HG03045 (cell line): ENCODE data around the gene TPD52L2.
"Not testable (repeated sequence)": the region's sequence is repeated elsewhere in the genome, so short reads cannot be mapped to it uniquely, and the experiment has no call there.

Experiments
- ATAC-seq: cut with Tn5 transposase; IDR thresholded peaks from one replicate; pipeline ENCODE4 v1.9.1; 2021; ENCODE audit warnings: mild to moderate bottlenecking, moderate library complexity; ENCODE audit not compliant: unreplicated experiment

The TPD52L2 gene

GRCh38 chr20:63895202-63895951 is 30.3 kb downstream of the TPD52L2 start:
- ATAC-seq = peak; percentile 20

DNA sequence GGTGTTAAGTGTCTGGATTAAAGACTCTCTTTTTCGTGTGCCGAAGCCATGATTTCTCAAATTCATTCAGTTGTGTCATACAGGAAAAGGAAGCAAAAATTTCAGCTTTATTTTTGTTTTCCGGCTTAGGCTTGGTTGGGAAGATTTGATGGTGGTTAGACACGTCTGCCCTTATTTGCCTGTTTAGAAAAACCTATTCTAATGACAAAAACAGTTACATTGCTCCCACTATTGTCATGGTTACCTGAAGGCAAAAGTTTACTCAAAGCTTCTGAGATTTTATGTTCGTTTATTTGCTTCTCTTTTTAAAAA is 30.8 kb downstream of the TPD52L2 start:
- ATAC-seq = no peak

- ATAC-seq = no peak
Observed at GRCh38 chr20:63896264-63897105, 31.4 kb downstream of the TPD52L2 start.

DNA sequence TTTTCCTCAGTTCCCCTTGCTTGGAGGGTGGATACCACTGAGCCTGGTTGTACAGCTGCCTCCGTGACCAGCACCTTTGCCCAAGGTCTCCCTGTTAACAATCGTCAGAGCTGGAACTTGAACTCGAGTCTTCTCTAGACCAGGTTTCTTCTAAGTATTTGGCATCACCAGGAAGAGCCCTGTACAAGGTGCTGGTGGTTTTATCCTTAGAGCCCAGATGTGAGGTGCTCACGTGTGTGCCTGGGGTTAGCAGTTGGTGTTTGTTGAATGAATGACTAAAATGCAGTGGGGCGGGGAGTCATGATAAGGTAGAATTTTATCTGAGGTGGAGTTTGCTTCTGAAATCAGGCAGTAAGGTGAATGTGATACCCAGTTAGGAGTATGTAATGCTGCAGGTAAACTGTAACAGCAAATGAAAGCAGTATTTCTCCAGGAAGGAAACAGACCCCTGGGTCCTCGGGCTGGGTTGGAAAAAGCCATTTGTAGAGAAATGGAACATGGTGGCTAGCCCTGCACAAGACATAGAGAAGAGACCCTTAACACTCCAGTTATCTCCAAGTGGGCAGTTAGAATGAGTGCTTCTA is 33.0 kb downstream of the TPD52L2 start:
- ATAC-seq = no peak

DNA sequence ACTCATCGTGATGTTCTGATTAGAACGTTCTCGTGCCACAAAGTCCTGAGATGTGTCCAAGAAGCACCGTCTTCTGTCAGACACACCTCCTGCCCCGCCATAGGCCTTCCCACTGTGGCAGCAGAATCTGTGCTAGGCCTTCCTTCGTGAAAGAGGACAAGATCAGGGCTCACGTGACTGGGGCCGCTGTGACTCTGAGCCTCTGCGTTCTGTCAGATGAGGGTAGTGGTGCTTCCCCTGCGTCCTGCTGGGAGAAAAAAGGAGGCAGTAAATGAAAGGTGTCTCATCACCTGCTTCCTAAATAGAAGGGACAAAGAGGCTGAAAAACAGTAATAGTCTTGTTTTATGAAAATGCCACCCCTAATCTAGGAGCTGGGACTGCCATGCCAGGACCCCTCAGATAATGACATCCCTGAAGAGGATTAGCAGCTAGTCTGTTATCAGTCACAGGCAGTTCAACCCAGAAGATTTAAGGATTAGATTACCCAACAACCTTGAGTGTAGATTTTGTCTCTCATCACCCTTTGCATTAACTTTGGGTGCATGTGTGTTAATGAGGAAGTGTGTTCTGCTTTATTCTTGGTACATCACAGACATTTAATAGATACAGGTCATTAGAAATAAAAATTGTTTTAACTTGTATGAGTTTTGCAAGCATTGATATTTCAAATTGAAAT is 34.0 kb downstream of the TPD52L2 start:
- no peak for ATAC-seq

- no peak for ATAC-seq
Observed at GRCh38 chr20:63900413-63900812, 35.3 kb downstream of the TPD52L2 start.

GRCh38 chr20:63903796-63904561 is 38.9 kb downstream of the TPD52L2 start:
- ATAC-seq = no peak

- no peak for ATAC-seq
Observed at GRCh38 chr20:63908008-63908682, 43.1 kb downstream of the TPD52L2 start.

GRCh38 chr20:63911176-63911575 is 46.1 kb downstream of the TPD52L2 start:
- ATAC-seq = no peak

- no peak for ATAC-seq
Observed at GRCh38 chr20:63913768-63914167, 48.7 kb downstream of the TPD52L2 start.

DNA sequence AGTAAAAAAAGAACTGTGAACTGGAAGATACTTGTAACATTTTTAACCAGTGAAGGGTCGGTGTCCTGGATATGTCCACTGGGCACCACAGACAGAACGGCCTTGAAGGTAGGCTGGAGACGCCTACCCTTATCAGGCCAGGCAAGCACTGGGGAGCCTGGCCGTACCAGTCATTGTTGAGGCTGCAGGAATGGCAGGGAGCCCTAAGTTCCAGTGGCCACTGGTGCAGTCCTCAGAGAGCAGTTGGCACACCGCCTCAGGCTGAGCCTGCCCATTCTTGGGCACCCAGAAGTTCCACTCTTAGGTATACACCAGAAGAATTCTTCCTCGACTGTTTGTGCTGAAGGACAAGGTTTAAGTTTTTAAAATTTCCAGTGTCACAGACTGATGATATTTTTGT is 50.4 kb downstream of the TPD52L2 start:
- ATAC-seq = no peak

DNA sequence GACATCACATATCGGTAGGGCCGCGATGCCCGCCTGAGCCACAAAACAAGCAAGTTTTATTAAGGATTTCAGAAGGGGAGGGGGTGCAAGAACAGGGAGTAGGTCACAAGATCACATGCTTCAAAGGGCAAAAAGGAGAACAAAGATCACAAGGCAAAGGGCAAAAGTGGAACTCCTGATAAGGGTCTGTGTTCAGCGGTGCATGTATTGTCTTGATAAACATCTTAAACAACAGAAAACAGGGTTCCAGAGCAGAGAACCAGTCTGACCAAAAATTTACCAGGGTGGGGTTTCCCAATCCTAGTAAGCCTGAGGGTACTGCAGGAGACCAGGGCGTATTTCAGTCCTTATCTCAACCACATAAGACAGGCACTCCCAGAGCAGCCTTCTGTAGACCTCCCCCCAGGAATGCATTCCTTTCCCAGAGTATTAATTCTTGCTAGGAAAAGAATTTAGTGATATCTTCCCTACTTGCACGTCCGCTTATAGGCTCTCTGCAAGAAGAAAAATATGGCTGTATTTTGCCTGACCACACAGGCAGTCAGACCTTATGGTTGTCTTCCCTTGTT is 51.4 kb downstream of the TPD52L2 start:
- not testable (repeated sequence) for ATAC-seq

DNA sequence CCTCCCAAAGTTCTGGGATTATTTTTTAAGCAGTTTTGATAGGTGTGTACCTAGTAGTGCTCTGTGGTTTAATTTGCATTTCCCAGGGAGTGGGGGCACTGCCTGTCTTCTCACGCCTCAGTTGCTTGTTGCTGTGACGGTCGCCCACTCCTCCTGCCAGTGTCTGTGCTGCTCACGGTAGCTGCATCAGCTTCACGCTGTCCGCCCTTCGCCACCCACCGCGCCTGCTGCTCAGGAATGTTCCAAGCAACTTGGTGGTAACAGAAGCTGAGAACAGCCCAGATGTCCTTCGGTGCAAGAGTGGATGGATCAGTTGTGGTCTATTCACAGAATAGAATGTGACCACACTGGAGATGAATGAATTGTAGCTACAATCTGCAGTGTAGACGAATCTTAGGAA is 52.7 kb downstream of the TPD52L2 start:
- ATAC-seq = no peak

- ATAC-seq = no peak
Observed at GRCh38 chr20:63919130-63919529, 54.1 kb downstream of the TPD52L2 start.

DNA sequence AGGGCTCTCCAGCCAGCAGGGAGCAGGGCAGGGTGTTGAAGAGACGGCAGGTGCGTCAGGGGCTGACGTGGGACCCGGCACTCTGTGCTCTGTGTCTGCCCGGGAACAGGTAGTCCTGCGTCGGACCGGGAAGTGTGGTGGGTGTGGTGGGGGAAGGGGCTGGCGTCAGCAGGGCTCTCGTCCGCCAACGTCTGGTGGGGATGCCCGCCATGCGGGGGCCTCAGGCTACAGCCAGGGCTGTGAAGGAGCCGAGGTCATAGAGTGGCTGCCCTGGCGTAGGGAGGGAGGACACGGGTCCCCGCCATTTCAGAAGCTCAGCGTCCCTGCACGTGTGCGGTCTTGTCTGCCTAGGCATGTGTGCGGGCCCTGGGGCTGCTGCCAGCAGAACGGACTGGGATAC is 55.2 kb downstream of the TPD52L2 start:
- ATAC-seq = no peak

GRCh38 chr20:63923651-63924050 is 58.6 kb downstream of the TPD52L2 start:
- no peak for ATAC-seq

- no peak for ATAC-seq
Observed at GRCh38 chr20:63924241-63924640, 59.2 kb downstream of the TPD52L2 start.

GRCh38 chr20:63926298-63926697 is 61.2 kb downstream of the TPD52L2 start:
- no peak for ATAC-seq

GRCh38 chr20:63929071-63929470 is 64.0 kb downstream of the TPD52L2 start:
- ATAC-seq = no peak

- not testable (repeated sequence) for ATAC-seq
Observed at GRCh38 chr20:63929473-63929883, 64.4 kb downstream of the TPD52L2 start.
